Cardiac fibroblast (primary cell): ENCODE results near the gene ACVRL1.
A peak's percentile ranks its signal among the peaks of the same experiment; 100 is the strongest.

Source experiments
- DNase-seq, 2 donors: peaks; one replicate each; pipeline versions ENCODE4 v3.0.0 to v3.0.0-alpha.2; 2010; ENCODE audit warnings: low read depth in 2 of 2
- H3K4me3 ChIP-seq, 2 donors: replicated peaks in 1 of 2; 1 replicate in 1 of 2; 2 replicates in 1 of 2; pipeline ENCODE4 v1.5.1; 2011; ENCODE audit warnings: low read depth in 2 of 2, low read length in 2 of 2, mild to moderate bottlenecking in 2 of 2, moderate library complexity in 1 of 2
- TF ChIP-seq, protein P1 (sequence below): IDR thresholded peaks from one replicate; pipeline ENCODE4 v1.5.1; 2011; ENCODE audit warnings: low read depth, mild to moderate bottlenecking, low read length, inconsistent platforms

The ACVRL1 gene

DNA sequence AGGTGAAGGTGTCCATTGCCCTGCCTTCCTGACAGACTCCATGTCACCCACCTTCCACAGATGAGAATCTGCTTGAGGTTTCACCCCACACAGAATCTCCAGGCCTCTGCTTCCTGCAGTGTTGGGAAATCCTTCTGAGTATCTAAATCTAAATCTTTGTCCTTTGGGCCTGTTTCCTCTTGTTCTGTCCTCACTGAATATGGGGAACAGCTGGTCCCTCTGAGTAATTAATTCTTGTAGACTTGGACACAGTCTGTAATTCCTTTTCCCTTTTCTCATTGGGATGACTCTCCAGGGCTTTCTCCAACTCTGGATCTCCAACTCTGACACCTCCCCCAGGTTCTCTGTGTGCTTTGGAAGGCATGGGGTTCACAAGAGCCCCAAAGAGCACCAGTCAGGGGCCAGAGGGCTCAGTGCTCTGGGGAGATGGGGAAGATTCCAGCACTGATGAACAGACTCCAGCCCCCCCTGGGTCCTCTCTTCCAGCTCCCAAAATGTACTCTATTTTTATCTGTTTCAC lies 2.3 kb upstream of the ACVRL1 start:
- peak; percentile 58 to 76 for DNase-seq
- H3K4me3 ChIP-seq: peak overlapping the region in 1 of 2 donors; percentile 24
- TF ChIP-seq, protein P1, sequence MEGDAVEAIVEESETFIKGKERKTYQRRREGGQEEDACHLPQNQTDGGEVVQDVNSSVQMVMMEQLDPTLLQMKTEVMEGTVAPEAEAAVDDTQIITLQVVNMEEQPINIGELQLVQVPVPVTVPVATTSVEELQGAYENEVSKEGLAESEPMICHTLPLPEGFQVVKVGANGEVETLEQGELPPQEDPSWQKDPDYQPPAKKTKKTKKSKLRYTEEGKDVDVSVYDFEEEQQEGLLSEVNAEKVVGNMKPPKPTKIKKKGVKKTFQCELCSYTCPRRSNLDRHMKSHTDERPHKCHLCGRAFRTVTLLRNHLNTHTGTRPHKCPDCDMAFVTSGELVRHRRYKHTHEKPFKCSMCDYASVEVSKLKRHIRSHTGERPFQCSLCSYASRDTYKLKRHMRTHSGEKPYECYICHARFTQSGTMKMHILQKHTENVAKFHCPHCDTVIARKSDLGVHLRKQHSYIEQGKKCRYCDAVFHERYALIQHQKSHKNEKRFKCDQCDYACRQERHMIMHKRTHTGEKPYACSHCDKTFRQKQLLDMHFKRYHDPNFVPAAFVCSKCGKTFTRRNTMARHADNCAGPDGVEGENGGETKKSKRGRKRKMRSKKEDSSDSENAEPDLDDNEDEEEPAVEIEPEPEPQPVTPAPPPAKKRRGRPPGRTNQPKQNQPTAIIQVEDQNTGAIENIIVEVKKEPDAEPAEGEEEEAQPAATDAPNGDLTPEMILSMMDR: no peak

DNA sequence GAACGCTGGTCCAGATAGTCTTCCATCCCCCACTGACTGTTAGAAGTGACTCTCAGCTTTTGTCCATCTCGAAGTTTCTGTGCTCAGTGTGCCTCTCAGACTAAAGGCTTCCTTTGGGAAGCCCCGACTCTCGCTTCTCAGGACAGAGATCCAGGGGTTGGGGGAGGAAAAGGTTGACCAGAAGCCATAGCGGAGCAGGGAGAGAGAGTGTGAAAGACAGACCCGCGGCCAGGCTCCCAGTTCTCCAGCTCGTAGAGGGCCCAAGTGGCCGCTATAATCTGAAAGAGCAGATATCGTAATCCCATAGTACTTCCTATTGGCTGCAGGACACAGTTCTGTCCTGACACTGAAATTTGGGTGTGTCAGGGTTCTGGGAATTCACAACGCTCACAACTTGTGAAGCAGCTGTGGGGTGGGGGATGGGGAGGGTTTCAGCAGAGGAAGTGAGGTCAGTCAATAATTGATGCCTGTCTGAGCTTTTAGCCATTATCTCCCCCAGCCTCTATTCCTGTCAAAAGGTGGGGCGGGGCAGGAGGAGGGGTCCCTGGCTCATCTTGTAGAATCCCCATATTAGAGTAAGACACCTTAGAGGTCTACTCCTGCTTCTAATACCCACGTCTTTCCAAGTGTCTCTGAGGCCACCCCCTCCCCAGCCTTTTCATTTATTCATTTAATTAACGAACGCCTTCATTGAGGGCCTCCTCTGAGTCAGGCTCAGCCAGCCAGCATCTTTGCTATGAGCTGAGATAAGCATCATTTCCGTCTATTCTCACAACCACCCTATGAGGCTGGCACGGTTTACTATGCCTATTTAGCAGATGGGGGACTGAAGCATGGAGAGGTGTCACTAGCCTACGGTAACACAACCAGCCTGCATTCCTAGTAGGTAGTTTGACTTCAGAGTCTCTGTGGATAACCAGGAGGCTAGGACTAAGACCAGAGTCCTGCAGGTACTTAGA lies 1.6 kb upstream of the ACVRL1 start:
- peak; percentile 89 to 90 for DNase-seq
- peak overlapping the region in 1 of 2 donors; percentile 24 for H3K4me3 ChIP-seq
- TF ChIP-seq, protein P1: no peak

DNA sequence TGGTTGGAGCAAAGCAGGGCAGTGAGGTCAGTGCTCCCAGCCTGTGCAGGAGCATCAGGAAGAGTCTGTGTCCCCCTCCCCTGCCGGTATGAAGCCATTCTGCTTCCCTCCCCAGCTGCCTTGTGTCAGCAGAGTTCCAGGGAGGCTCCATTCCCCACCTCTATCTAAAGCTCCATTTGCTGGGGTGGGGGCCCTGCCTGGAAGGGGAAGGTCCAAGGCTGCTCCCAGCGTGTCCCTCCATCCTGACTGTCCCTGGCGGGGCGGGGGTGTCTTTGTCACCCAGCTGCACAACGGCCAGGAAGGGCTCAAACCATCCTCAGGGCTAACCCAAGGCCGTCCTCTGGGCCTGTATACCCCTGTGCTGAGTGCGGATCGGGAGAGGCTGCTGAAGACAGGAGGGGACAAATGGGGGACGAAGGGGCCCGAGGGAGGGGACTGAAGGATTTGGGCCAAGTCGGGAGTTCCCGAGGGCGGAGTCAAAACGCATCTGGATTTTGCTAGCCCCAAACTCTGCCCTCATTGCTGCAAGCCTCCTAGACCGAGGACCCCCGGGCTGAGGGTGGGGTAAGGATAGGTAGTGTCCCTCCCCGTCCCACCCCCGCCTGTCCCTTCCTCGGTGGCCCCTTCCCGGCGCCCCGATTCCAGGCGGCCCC lies 748 bp upstream of the ACVRL1 start:
- H3K4me3 ChIP-seq: peak overlapping the region; percentile 55 to 62
- TF ChIP-seq, protein P1: no peak
- DNase-seq: peak in 1 of 2 donors; percentile 26

DNA sequence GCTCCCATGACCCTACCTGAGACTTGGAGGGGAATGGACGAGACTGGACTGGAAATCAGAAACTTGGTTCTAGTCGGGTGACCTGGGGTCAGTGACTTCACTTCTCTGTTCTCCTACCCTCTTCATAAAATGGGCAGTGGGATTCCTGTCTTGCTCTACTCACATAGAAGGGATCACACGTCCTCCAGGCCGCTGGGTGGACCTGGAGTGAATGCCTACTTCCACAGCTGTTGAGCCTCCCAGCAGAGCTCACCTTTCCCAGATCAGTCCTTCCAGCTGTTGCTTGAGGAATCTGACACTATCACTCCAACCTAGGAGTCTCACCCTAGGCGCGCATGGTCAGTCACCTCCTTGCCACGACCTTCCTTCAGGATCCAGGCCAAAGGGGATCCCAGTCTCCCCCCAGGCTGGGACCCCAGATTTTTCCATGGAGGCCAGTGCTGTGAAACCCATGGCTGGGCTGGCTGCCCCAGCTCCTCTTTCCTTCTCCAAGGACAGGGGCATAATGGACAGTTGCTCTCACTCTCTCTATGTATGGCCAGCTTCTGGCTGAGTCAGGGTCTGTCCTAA lies 637 bp downstream of the ACVRL1 start:
- TF ChIP-seq, protein P1: no peak
- no peak for DNase-seq
- H3K4me3 ChIP-seq: peak overlapping the region; percentile 55 to 62

DNA sequence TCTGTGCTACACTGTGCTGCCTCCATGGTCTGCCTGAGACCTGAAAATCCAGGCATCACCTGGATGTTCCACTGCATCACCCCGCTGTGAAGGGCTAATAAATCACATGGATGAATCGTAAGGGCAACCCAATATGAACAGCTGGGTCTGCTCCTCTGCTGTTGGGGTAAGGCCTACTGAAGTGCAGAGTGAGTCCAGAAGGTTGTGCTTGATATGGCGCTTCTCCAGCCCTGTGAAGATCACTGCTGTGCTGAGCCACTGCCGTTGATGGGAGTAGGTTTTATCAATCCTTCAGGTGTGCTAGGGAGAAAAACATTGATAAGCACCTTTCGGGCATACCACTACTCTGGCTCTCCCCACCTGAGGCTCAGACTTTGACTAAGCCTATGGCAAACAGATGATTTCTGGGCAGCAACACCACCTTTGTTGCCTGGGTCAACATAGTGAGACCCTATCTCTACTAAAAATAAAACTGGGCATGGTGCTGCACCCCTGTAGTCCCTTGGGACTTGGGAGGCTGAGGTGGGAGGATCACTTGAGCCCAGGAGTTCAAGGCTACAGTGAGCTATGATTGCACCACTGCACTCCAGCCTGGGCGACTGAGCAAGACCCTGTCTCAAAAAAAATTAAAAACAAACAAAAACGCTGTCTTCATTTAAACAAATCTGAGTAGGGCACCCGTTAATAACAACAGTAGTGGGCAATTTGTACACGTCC lies 1.7 kb downstream of the ACVRL1 start:
- TF ChIP-seq, protein P1: no peak
- peak overlapping the region in 1 of 2 donors; percentile 55 for H3K4me3 ChIP-seq
- no peak for DNase-seq

DNA sequence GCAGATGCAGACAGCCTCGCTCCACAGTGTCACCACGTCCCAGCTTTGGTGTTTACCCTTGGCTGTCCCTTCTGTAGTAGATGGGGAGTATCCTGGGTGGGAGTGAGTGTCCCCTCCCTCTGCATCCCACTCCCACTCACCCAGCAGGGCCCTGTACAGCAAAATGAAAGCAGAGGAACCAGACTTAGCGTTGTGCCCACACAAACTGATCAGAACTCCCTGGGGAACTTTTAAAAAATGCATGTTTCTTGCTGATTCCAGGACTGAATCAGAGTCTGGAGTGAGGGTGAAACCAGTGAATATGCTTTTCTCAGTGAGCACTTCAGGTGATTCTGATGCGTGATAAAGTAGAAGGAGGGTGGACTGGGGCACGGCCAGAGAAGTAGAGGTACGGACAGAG lies 2.9 kb downstream of the ACVRL1 start:
- peak; percentile 44 to 51 for DNase-seq
- peak overlapping the region in 1 of 2 donors; percentile 2 for H3K4me3 ChIP-seq
- TF ChIP-seq, protein P1: no peak
